Neural progenitor cell (in vitro differentiated cells): Measurements from ENCODE around the gene HCRTR1. TPM values are rescaled to one million over a fixed set of nuclear protein-coding genes. Genes with fewer than 3 reads are reported as not detected.

Experiments
- DNase-seq: peaks from one replicate; pipeline ENCODE4 v3.0.0-alpha.2; 2016; ENCODE audit warnings: low spot score
- H2AFZ ChIP-seq: fragments of 200-600 bp; sonication (generic); replicated peaks from 2 replicates; pipeline ENCODE4 v1.6.1; 2016; ENCODE audit warnings: antibody characterized with exemption
- H3F3A ChIP-seq: fragments of 200-600 bp; sonication (generic); 2 replicates; pipeline ENCODE4 v1.6.1; 2016; ENCODE audit warnings: antibody characterized with exemption, low read depth
- H3K27ac ChIP-seq: fragments of 200-600 bp; sonication (generic); 2 replicates; pipeline ENCODE4 v1.5.1; 2016; ENCODE audit warnings: mild to moderate bottlenecking
- H3K27me3 ChIP-seq: fragments of 200-600 bp; sonication (generic); 2 replicates; pipeline ENCODE4 v1.6.1; 2016; ENCODE audit warnings: mild to moderate bottlenecking, moderate library complexity
- H3K36me3 ChIP-seq: fragments of 200-600 bp; sonication (generic); 2 replicates; pipeline ENCODE4 v1.5.1; 2016
- H3K4me1 ChIP-seq: fragments of 200-600 bp; sonication (generic); 2 replicates; pipeline ENCODE4 v1.6.1; 2016; ENCODE audit warnings: mixed run types
- H3K4me2 ChIP-seq: fragments of 200-600 bp; sonication (generic); 2 replicates; pipeline ENCODE4 v1.6.1; 2016
- H3K4me3 ChIP-seq: fragments of 200-600 bp; sonication (generic); 2 replicates; pipeline ENCODE4 v1.5.1; 2016
- H3K79me2 ChIP-seq: fragments of 200-600 bp; sonication (generic); 2 replicates; pipeline ENCODE4 v1.6.1; 2016; ENCODE audit warnings: low read depth
- H3K9ac ChIP-seq: fragments of 200-600 bp; sonication (generic); 2 replicates; pipeline ENCODE4 v1.6.1; 2016
- H3K9me3 ChIP-seq: fragments of 200-600 bp; sonication (generic); 2 replicates; pipeline ENCODE4 v1.5.1; 2016; ENCODE audit warnings: low read depth
- H4K20me1 ChIP-seq: fragments of 200-600 bp; sonication (generic); 2 replicates; pipeline ENCODE4 v1.6.1; 2016; ENCODE audit warnings: low read depth
- H3K27ac Mint-ChIP-seq: 3 replicates; pipeline ENCODE4 v1.8.0; 2021; ENCODE audit warnings: mixed read lengths
- H3K27me3 Mint-ChIP-seq: 2 replicates; pipeline ENCODE4 v1.8.0; 2022; ENCODE audit warnings: low read depth, mild to moderate bottlenecking, inconsistent platforms, moderate library complexity, mixed read lengths; ENCODE audit not compliant: insufficient read depth
- H3K36me3 Mint-ChIP-seq: 3 replicates; pipeline ENCODE4 v1.8.0; 2021; ENCODE audit warnings: mixed read lengths
- H3K4me1 Mint-ChIP-seq: 3 replicates; pipeline ENCODE4 v1.8.0; 2021; ENCODE audit warnings: mixed read lengths
- H3K4me3 Mint-ChIP-seq: 3 replicates; pipeline ENCODE4 v1.8.0; 2021; ENCODE audit warnings: mild to moderate bottlenecking, moderate library complexity, mixed read lengths
- H3K9me3 Mint-ChIP-seq: 3 replicates; pipeline ENCODE4 v1.8.0; 2020; ENCODE audit warnings: mixed read lengths
- CTCF ChIP-seq: fragments of 200-600 bp; sonication (generic); IDR thresholded peaks from 2 replicates; pipeline ENCODE4 v1.5.1; 2017; ENCODE audit warnings: antibody characterized with exemption, mild to moderate bottlenecking
- EZH2 ChIP-seq: fragments of 200-600 bp; sonication (generic); IDR thresholded peaks from 2 replicates; pipeline ENCODE4 v1.6.1; 2017; ENCODE audit warnings: antibody characterized with exemption, mild to moderate bottlenecking, moderate library complexity
- EZH2phosphoT487 ChIP-seq: fragments of 200-600 bp; sonication (generic); IDR thresholded peaks from 2 replicates; pipeline ENCODE4 v1.6.1; 2017; ENCODE audit warnings: antibody characterized with exemption
- total RNA-seq: library from RNA; depleted of rRNA; stranded (reverse); fragments of >200 nt; gene quantifications from 2 replicates; pipeline ENCODE4 v1.2.3, GENCODE V29; 2015; ENCODE audit warnings: low replicate concordance

HCRTR1 gene
- total RNA-seq, 1 donor from 2014 or later = not detected

DNA sequence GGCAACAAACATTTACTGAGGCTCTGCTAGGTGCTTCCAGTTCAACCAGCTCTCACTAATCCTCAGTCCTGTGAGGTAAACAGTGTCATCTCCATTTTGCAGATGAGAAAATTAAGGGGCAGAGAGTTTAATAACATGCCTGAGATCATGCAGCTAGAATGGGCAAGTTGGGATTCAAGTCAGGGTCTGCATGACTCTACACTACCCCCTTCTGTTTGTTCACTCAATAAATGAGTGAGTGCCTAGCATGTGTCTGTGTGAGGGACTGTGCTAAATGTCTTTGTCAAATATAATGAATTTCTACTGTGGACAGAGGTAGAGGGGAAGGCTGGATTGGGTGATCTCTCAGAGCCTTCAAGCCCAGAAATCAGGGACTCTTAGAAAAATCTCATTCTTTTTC is 22.7 kb downstream of the HCRTR1 start:
- Histone ChIP-seq H4K20me1 (no peaks in the 10 kb centered on the region), H3K27me3 (no peaks in the 10 kb centered on the region), H3K27ac (no peak overlapping the region), H3K4me1 (no peaks in the 10 kb centered on the region), H3K36me3 (no peaks in the 10 kb centered on the region), H3F3A (peaks cover 4% of the 10 kb centered on the region), H3K4me3 (no peak overlapping the region), H3K4me2 (no peak overlapping the region), H2AFZ (no peak overlapping the region), H3K79me2 (peaks cover 61% of the 10 kb centered on the region), H3K9ac (no peak overlapping the region), H3K9me3 (no peaks in the 10 kb centered on the region)
- TF ChIP-seq CTCF = no peak
- TF ChIP-seq EZH2phosphoT487 = no peak
- no peak for TF ChIP-seq EZH2
- no peak overlapping the region for H3K27ac Mint-ChIP-seq
- DNase-seq = no peak
- H3K36me3 Mint-ChIP-seq = no peaks in the 10 kb centered on the region
- H3K27me3 Mint-ChIP-seq = no peaks in the 10 kb centered on the region
- no peak overlapping the region for H3K4me3 Mint-ChIP-seq
- H3K9me3 Mint-ChIP-seq = no peaks in the 10 kb centered on the region
- H3K4me1 Mint-ChIP-seq = peaks cover 10% of the 10 kb centered on the region

DNA sequence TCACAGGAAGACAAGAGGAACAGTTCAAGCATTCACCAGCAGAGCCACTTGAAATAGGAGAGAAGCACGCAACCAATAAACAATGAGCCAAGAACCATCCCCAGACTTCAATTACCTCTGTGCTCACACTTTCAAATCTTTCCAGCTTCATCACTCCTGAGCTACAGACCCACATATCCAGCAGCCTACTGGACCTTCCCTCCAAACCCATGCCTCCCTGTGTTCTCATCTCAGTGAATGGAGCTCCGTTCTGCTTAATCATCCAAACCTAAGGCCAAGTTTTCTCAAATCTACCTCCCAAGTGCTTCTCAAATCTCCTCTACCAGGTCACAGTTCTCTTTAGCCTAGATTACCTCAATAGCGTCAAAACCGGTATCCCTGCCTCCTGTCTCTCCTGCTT is 23.5 kb downstream of the HCRTR1 start:
- H3K36me3 Mint-ChIP-seq = no peaks in the 10 kb centered on the region
- no peak overlapping the region for H3K27ac ChIP-seq
- no peaks in the 10 kb centered on the region for H3K9me3 Mint-ChIP-seq
- H3K27me3 ChIP-seq = no peaks in the 10 kb centered on the region
- no peak overlapping the region for H3K4me3 Mint-ChIP-seq
- H3K27me3 Mint-ChIP-seq = no peaks in the 10 kb centered on the region
- no peaks in the 10 kb centered on the region for H3K9me3 ChIP-seq
- no peak for DNase-seq
- no peak overlapping the region for H3K4me3 ChIP-seq
- peaks cover 10% of the 10 kb centered on the region for H3F3A ChIP-seq
- H2AFZ ChIP-seq = no peak overlapping the region
- H3K36me3 ChIP-seq = no peaks in the 10 kb centered on the region
- H3K27ac Mint-ChIP-seq = no peak overlapping the region
- peaks cover 61% of the 10 kb centered on the region for H3K79me2 ChIP-seq
- H4K20me1 ChIP-seq = no peaks in the 10 kb centered on the region
- peaks cover 4% of the 10 kb centered on the region for H3K4me1 ChIP-seq
- H3K4me1 Mint-ChIP-seq = peaks cover 18% of the 10 kb centered on the region
- no peak overlapping the region for H3K4me2 ChIP-seq
- H3K9ac ChIP-seq = no peak overlapping the region
- TF ChIP-seq EZH2phosphoT487 = no peak
- TF ChIP-seq CTCF = no peak
- no peak for TF ChIP-seq EZH2

- peaks cover 50% of the 10 kb centered on the region for H3K79me2 ChIP-seq
- no peak overlapping the region for H3K4me3 ChIP-seq
Measured at GRCh38 chr1:31642366-31642765, 24.9 kb downstream of the HCRTR1 start.

More at GRCh38 chr1:31642366-31642765, 24.9 kb downstream of the HCRTR1 start:
- peaks cover 4% of the 10 kb centered on the region for H3K4me1 ChIP-seq
- H3K4me2 ChIP-seq = no peak overlapping the region
- no peaks in the 10 kb centered on the region for H3K36me3 ChIP-seq
- Mint-ChIP-seq H3K9me3 (no peaks in the 10 kb centered on the region), H3K36me3 (no peaks in the 10 kb centered on the region), H3K4me3 (no peak overlapping the region), H3K4me1 (peaks cover 18% of the 10 kb centered on the region), H3K27ac (no peak overlapping the region), H3K27me3 (no peaks in the 10 kb centered on the region)
- H2AFZ ChIP-seq = no peak overlapping the region
- H3F3A ChIP-seq = peaks cover 13% of the 10 kb centered on the region
- TF ChIP-seq EZH2phosphoT487 (no peak), CTCF (no peak), EZH2 (no peak)
- H3K27ac ChIP-seq = no peak overlapping the region
- no peaks in the 10 kb centered on the region for H3K9me3 ChIP-seq
- H3K9ac ChIP-seq = no peak overlapping the region
- H4K20me1 ChIP-seq = no peaks in the 10 kb centered on the region
- no peak for DNase-seq
- H3K27me3 ChIP-seq = no peaks in the 10 kb centered on the region
